ENCODE data around the gene TENM3.

DNA sequence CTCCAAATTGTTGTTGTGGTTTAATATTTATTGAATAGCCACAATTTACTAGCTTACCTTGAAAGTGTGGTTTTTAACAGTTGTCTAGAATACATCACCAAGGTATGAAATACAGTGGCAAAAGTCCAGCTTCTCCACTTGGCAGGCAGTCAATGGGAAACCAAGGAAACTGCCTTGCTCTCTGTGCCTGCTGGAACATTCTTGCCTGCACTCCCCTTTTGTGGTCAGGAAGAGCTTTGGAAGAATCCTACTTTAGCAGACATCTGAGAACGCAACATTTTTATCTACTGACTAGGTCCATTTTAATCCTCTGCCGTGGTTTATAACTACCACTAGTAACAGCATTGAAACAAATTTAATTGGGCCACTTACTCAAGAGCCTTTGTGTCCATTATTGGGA, 64.5 kb downstream of the TENM3 start:
- no peak for TF ChIP-seq CTCF (IDR thresholded peaks at IDR 0.05)
- no peak for TF ChIP-seq POLR2A (IDR thresholded peaks at IDR 0.05)

Measured in esophagus squamous epithelium (tissue), 4 donors.